ENCODE data around the gene FAM53A.

The FAM53A gene

DNA sequence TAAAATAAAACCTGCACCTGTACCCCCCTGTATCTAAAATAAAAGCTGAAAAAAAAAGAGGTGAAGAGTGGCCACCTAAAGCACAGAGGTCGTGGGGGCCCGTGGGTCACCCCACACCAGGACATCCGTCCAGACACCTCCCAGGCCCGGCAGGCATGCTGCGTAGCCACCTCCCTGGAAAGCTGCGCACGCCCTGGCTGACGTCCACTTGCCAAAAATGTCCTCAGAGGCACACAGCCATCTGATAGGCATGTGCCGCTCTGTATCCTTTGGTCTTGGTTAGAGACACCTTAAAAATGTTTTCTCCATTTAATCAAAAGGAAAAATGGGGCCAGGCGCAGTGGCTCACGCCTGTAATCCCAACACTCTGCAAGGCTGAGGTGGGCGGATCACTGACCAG lies 17.7 kb downstream of the FAM53A start:
- Histone ChIP-seq H3K36me3 (ENCODE audit: control insufficient read depth in 1 of 2, insufficient read depth in 2 of 2, low read depth in 1 of 2, low read length in 2 of 2) (peaks cover 0 to 17% of the 10 kb centered on the region in 2 experiments), H3K18ac (ENCODE audit: low read depth in 1 of 2, low read length in 2 of 2) (no peak overlapping the region), H3K79me1 (replicated peaks; ENCODE audit: low read length, poor library complexity, severe bottlenecking) (peaks cover 1% of the 10 kb centered on the region), H2BK5ac (ENCODE audit: low read depth, low read length, poor library complexity, severe bottlenecking) (no peak overlapping the region), H3K9ac (ENCODE audit: low read length) (no peak overlapping the region), H3K9me3 (ENCODE audit: control insufficient read depth, low read length) (no peaks in the 10 kb centered on the region), H3K27ac (ENCODE audit: low read length, poor library complexity, severe bottlenecking) (no peak overlapping the region), H3K4me2 (ENCODE audit: low read length, poor library complexity, severe bottlenecking) (no peak overlapping the region), H4K91ac (ENCODE audit: low read length) (no peak overlapping the region), H4K8ac (ENCODE audit: low read length) (no peak overlapping the region), H3K27me3 (ENCODE audit: control insufficient read depth in 1 of 2, insufficient read depth in 1 of 2, low read length in 2 of 2) (no peaks in the 10 kb centered on the region), H3K4me3 (ENCODE audit: insufficient read depth in 1 of 2, low read depth in 1 of 2, low read length in 2 of 2) (no peak overlapping the region), H2AK5ac (ENCODE audit: low read length, severe bottlenecking) (no peak overlapping the region), H2BK15ac (ENCODE audit: low read depth, poor library complexity, severe bottlenecking) (no peak overlapping the region), H3K4ac (ENCODE audit: low read depth in 1 of 2, low read length in 2 of 2) (no peak overlapping the region), H2BK120ac (ENCODE audit: low read depth, low read length) (no peak overlapping the region), H2AFZ (ENCODE audit: low read depth, low read length) (no peak overlapping the region), H2BK12ac (ENCODE audit: low read length in 2 of 2) (no peak overlapping the region), H3K23ac (ENCODE audit: low read length in 2 of 2) (no peak overlapping the region), H3K4me1 (ENCODE audit: control insufficient read depth, insufficient read depth, low read depth, low read length) (peaks cover 10% of the 10 kb centered on the region), H3K14ac (ENCODE audit: low read length in 2 of 2) (no peak overlapping the region)
- WGBS = 88% methylated on average over 11 of the region's 12 CpGs
- no peak for DNase-seq

DNA sequence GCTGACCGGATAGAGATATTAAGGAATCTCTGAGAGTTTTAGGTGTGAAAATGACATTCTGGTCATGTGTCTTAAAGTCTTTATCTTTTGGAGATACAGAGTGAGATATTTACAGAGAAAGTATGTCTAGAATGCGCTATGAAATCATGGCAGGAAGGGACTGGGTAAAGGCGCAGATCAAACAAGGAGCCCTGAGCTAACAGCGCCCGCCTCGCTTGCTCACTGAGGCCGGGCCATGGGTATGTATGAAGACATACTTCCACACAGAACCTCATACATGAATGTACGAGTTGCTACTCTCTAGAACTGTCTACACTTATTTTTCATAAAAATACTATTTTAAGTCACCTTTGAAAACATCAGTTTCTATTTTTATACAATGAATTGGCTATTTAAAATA lies 20.0 kb downstream of the FAM53A start:
- no peak overlapping the region for H3K4ac ChIP-seq (ENCODE audit: low read depth in 1 of 2, low read length in 2 of 2)
- no peaks in the 10 kb centered on the region for H3K9me3 ChIP-seq (ENCODE audit: control insufficient read depth, low read length)
- 82% methylated on average over 7 of the region's 8 CpGs for WGBS
- peaks cover 10% of the 10 kb centered on the region for H3K4me1 ChIP-seq (ENCODE audit: control insufficient read depth, insufficient read depth, low read depth, low read length)
- H2BK12ac ChIP-seq (ENCODE audit: low read length in 2 of 2) = no peak overlapping the region
- no peak overlapping the region for H2AK5ac ChIP-seq (ENCODE audit: low read length, severe bottlenecking)
- H3K79me1 ChIP-seq (replicated peaks; ENCODE audit: low read length, poor library complexity, severe bottlenecking) = peaks cover 3% of the 10 kb centered on the region
- no peak overlapping the region for H3K27ac ChIP-seq (ENCODE audit: low read length, poor library complexity, severe bottlenecking)
- no peak overlapping the region for H3K4me2 ChIP-seq (ENCODE audit: low read length, poor library complexity, severe bottlenecking)
- no peak overlapping the region for H2BK5ac ChIP-seq (ENCODE audit: low read depth, low read length, poor library complexity, severe bottlenecking)
- peaks cover 0 to 11% of the 10 kb centered on the region in 2 experiments for H3K36me3 ChIP-seq (ENCODE audit: control insufficient read depth in 1 of 2, insufficient read depth in 2 of 2, low read depth in 1 of 2, low read length in 2 of 2)
- H4K91ac ChIP-seq (ENCODE audit: low read length) = no peak overlapping the region
- H4K8ac ChIP-seq (ENCODE audit: low read length) = no peak overlapping the region
- H2BK120ac ChIP-seq (ENCODE audit: low read depth, low read length) = no peak overlapping the region
- H3K9ac ChIP-seq (ENCODE audit: low read length) = no peak overlapping the region
- DNase-seq = no peak
- no peak overlapping the region for H2AFZ ChIP-seq (ENCODE audit: low read depth, low read length)
- no peak overlapping the region for H3K23ac ChIP-seq (ENCODE audit: low read length in 2 of 2)
- no peak overlapping the region for H3K18ac ChIP-seq (ENCODE audit: low read depth in 1 of 2, low read length in 2 of 2)
- no peak overlapping the region for H3K4me3 ChIP-seq (ENCODE audit: insufficient read depth in 1 of 2, low read depth in 1 of 2, low read length in 2 of 2)
- no peak overlapping the region for H3K14ac ChIP-seq (ENCODE audit: low read length in 2 of 2)
- no peaks in the 10 kb centered on the region for H3K27me3 ChIP-seq (ENCODE audit: control insufficient read depth in 1 of 2, insufficient read depth in 1 of 2, low read length in 2 of 2)
- no peak overlapping the region for H2BK15ac ChIP-seq (ENCODE audit: low read depth, poor library complexity, severe bottlenecking)

DNA sequence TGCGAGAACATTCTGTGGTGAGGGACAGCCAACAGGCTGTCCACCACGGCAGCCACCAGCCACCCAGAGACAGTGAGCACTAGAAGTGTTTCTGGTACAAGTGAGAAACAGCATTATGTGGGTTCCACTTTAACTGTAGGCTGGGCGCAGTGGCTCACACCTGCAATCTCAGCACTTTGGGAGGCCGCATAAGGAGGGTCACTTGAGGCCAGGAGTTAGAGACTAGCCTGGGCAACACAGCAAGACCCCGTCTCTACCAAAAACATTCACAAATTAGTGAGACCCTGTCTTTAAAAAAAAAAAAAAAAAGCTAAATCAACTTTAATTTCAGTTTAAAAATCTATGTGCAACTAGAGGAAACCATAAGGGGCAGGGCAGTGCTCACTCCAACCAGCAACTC lies 20.6 kb downstream of the FAM53A start:
- WGBS = 89% methylated on average over 4 of the region's 5 CpGs
- no peak for DNase-seq
- H4K8ac ChIP-seq (ENCODE audit: low read length) = no peak overlapping the region
- no peak overlapping the region for H2BK120ac ChIP-seq (ENCODE audit: low read depth, low read length)
- H3K23ac ChIP-seq (ENCODE audit: low read length in 2 of 2) = no peak overlapping the region
- H4K91ac ChIP-seq (ENCODE audit: low read length) = no peak overlapping the region
- no peak overlapping the region for H3K18ac ChIP-seq (ENCODE audit: low read depth in 1 of 2, low read length in 2 of 2)
- H3K4ac ChIP-seq (ENCODE audit: low read depth in 1 of 2, low read length in 2 of 2) = no peak overlapping the region
- H3K4me1 ChIP-seq (ENCODE audit: control insufficient read depth, insufficient read depth, low read depth, low read length) = peaks cover 9% of the 10 kb centered on the region
- no peak overlapping the region for H3K27ac ChIP-seq (ENCODE audit: low read length, poor library complexity, severe bottlenecking)
- H2BK15ac ChIP-seq (ENCODE audit: low read depth, poor library complexity, severe bottlenecking) = no peak overlapping the region
- H3K79me1 ChIP-seq (replicated peaks; ENCODE audit: low read length, poor library complexity, severe bottlenecking) = peaks cover 3% of the 10 kb centered on the region
- no peak overlapping the region for H2AFZ ChIP-seq (ENCODE audit: low read depth, low read length)
- no peak overlapping the region for H3K4me3 ChIP-seq (ENCODE audit: insufficient read depth in 1 of 2, low read depth in 1 of 2, low read length in 2 of 2)
- no peaks in the 10 kb centered on the region for H3K27me3 ChIP-seq (ENCODE audit: control insufficient read depth in 1 of 2, insufficient read depth in 1 of 2, low read length in 2 of 2)
- H3K9me3 ChIP-seq (ENCODE audit: control insufficient read depth, low read length) = no peaks in the 10 kb centered on the region
- H3K14ac ChIP-seq (ENCODE audit: low read length in 2 of 2) = no peak overlapping the region
- no peak overlapping the region for H3K4me2 ChIP-seq (ENCODE audit: low read length, poor library complexity, severe bottlenecking)
- H2AK5ac ChIP-seq (ENCODE audit: low read length, severe bottlenecking) = no peak overlapping the region
- H3K36me3 ChIP-seq (ENCODE audit: control insufficient read depth in 1 of 2, insufficient read depth in 2 of 2, low read depth in 1 of 2, low read length in 2 of 2) = peaks cover 0 to 13% of the 10 kb centered on the region in 2 experiments
- H2BK12ac ChIP-seq (ENCODE audit: low read length in 2 of 2) = no peak overlapping the region
- no peak overlapping the region for H3K9ac ChIP-seq (ENCODE audit: low read length)
- H2BK5ac ChIP-seq (ENCODE audit: low read depth, low read length, poor library complexity, severe bottlenecking) = no peak overlapping the region

DNA sequence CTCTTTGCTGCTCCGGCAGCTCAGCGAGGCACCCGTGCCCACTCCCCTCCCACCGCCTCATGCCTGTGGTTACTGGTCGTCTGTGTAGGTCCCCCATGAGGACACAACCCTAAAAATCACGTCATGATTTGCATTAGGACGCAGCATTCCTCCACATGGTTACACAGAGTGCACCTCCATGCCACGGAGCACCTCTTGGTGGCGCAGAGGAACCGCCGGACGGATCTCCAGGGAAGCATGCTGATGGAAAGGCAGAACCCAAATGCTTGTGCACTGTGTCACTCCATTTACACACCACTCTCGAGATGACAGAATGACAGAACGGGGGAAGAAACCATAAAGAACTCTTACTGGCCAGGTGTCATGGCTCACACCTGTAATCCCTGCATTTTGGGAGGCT lies 22.4 kb downstream of the FAM53A start:
- Histone ChIP-seq H3K79me1 (replicated peaks; ENCODE audit: low read length, poor library complexity, severe bottlenecking) (peaks cover 3% of the 10 kb centered on the region), H3K18ac (ENCODE audit: low read depth in 1 of 2, low read length in 2 of 2) (no peak overlapping the region), H3K9me3 (ENCODE audit: control insufficient read depth, low read length) (no peaks in the 10 kb centered on the region), H3K9ac (ENCODE audit: low read length) (no peak overlapping the region), H2BK5ac (ENCODE audit: low read depth, low read length, poor library complexity, severe bottlenecking) (no peak overlapping the region), H4K8ac (ENCODE audit: low read length) (no peak overlapping the region), H3K27ac (ENCODE audit: low read length, poor library complexity, severe bottlenecking) (no peak overlapping the region), H3K36me3 (ENCODE audit: control insufficient read depth in 1 of 2, insufficient read depth in 2 of 2, low read depth in 1 of 2, low read length in 2 of 2) (peaks cover 0 to 20% of the 10 kb centered on the region in 2 experiments), H2BK12ac (ENCODE audit: low read length in 2 of 2) (no peak overlapping the region), H3K4me2 (ENCODE audit: low read length, poor library complexity, severe bottlenecking) (no peak overlapping the region), H3K4me3 (ENCODE audit: insufficient read depth in 1 of 2, low read depth in 1 of 2, low read length in 2 of 2) (no peak overlapping the region), H2AFZ (ENCODE audit: low read depth, low read length) (no peak overlapping the region), H3K4ac (ENCODE audit: low read depth in 1 of 2, low read length in 2 of 2) (no peak overlapping the region), H2AK5ac (ENCODE audit: low read length, severe bottlenecking) (no peak overlapping the region), H3K14ac (ENCODE audit: low read length in 2 of 2) (no peak overlapping the region), H2BK15ac (ENCODE audit: low read depth, poor library complexity, severe bottlenecking) (no peak overlapping the region), H4K91ac (ENCODE audit: low read length) (no peak overlapping the region), H3K23ac (ENCODE audit: low read length in 2 of 2) (no peak overlapping the region), H2BK120ac (ENCODE audit: low read depth, low read length) (no peak overlapping the region), H3K4me1 (ENCODE audit: control insufficient read depth, insufficient read depth, low read depth, low read length) (peaks cover 4% of the 10 kb centered on the region), H3K27me3 (ENCODE audit: control insufficient read depth in 1 of 2, insufficient read depth in 1 of 2, low read length in 2 of 2) (no peaks in the 10 kb centered on the region)
- DNase-seq = no peak
- WGBS = 81% methylated on average over 14 of the region's 14 CpGs
